Mucosa of gallbladder (tissue), 1 donor: ENCODE data around the gene TNXB. TPM values are rescaled to one million over a fixed set of nuclear protein-coding genes. Genes with fewer than 3 reads are reported as not detected.
"Not testable (repeated sequence)": the region's sequence is repeated elsewhere in the genome, so short reads cannot be mapped to it uniquely, and the experiment has no call there.

ENCODE experiments used
- DNase-seq: peaks from one replicate; pipeline ENCODE4 v3.0.0-alpha.2; 2020; ENCODE audit warnings: low spot score
- total RNA-seq: library from RNA; stranded (reverse); gene quantifications from one replicate; pipeline ENCODE4 v1.2.1, GENCODE V29; 2021
- donor health status: DM: no; HTN: no; CAD: no.

TNXB gene
- total RNA-seq, 1 donor from 2014 or later = 30.1 TPM

GRCh38 chr6:32064706-32065105 lies 44.4 kb downstream of the TNXB start:
- DNase-seq = no peak

- DNase-seq = no peak
Measured at GRCh38 chr6:32060966-32061655, 48.0 kb downstream of the TNXB start.

GRCh38 chr6:32058511-32058963 lies 50.6 kb downstream of the TNXB start:
- no peak for DNase-seq

- DNase-seq = no peak
Measured at GRCh38 chr6:32057966-32058365, 51.2 kb downstream of the TNXB start.

GRCh38 chr6:32056254-32056653 lies 52.9 kb downstream of the TNXB start:
- no peak for DNase-seq

- not testable (repeated sequence) for DNase-seq
Measured at GRCh38 chr6:32055756-32056155, 53.4 kb downstream of the TNXB start.

- DNase-seq = not testable (repeated sequence)
Measured at GRCh38 chr6:32053314-32053713, 55.8 kb downstream of the TNXB start.

- not testable (repeated sequence) for DNase-seq
Measured at GRCh38 chr6:32052626-32053025, 56.5 kb downstream of the TNXB start.

- no peak for DNase-seq
Measured at GRCh38 chr6:32050562-32050961, 58.6 kb downstream of the TNXB start.

- DNase-seq = not testable (repeated sequence)
Measured at GRCh38 chr6:32049736-32050135, 59.4 kb downstream of the TNXB start.

GRCh38 chr6:32049149-32049548 lies 60.0 kb downstream of the TNXB start:
- DNase-seq = not testable (repeated sequence)

GRCh38 chr6:32047855-32048766 lies 61.0 kb downstream of the TNXB start:
- DNase-seq = peak; percentile 68

GRCh38 chr6:32047539-32047854 lies 61.6 kb downstream of the TNXB start:
- no peak for DNase-seq

GRCh38 chr6:32047084-32047478 lies 62.1 kb downstream of the TNXB start:
- DNase-seq = no peak

- DNase-seq = no peak
Measured at GRCh38 chr6:32046450-32047083, 62.6 kb downstream of the TNXB start.

GRCh38 chr6:32045811-32046449 lies 63.2 kb downstream of the TNXB start:
- no peak for DNase-seq

GRCh38 chr6:32044916-32045315 lies 64.2 kb downstream of the TNXB start:
- DNase-seq = not testable (repeated sequence)

- DNase-seq = not testable (repeated sequence)
Measured at GRCh38 chr6:32043589-32044380, 65.4 kb downstream of the TNXB start.

GRCh38 chr6:32042276-32042675 lies 66.9 kb downstream of the TNXB start:
- DNase-seq = not testable (repeated sequence)

GRCh38 chr6:32041385-32041784 lies 67.8 kb downstream of the TNXB start:
- DNase-seq = not testable (repeated sequence)

- not testable (repeated sequence) for DNase-seq
Measured at GRCh38 chr6:32041050-32041321, 68.2 kb downstream of the TNXB start.
